GM18499 (cell line): Measurements from ENCODE around the gene ECD.
"Not testable (repeated sequence)": the region's sequence is repeated elsewhere in the genome, so short reads cannot be mapped to it uniquely, and the experiment has no call there.

ENCODE experiments used
- ATAC-seq: cut with Tn5 transposase; IDR thresholded peaks from one replicate; pipeline ENCODE4 v1.9.1; 2021; ENCODE audit warnings: moderate number of reproducible peaks; ENCODE audit not compliant: insufficient read depth, unreplicated experiment

The ECD gene

DNA sequence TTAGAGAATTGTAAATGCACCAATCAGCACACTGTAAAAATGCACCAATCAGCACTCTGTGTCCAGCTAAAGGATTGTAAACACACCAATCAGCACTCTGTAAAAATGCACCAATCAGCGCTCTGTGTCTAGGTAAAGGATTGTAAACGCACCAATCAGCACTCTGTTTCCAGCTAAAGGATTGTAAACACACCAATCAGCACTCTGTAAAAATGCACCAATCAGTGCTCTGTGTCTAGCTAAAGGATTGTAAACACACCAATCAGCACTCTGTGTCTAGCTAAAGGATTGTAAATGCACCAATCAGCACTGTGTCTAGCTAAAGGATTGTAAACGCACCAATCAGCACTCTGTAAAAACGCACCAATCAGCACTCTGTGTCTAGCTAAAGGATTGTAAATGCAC lies 58.6 kb downstream of the ECD start:
- ATAC-seq: not testable (repeated sequence)

GRCh38 chr10:73106301-73106700 lies 61.5 kb downstream of the ECD start:
- ATAC-seq: no peak

- ATAC-seq: no peak
Measured at GRCh38 chr10:73099141-73099540, 68.7 kb downstream of the ECD start.

- peak; percentile 3 for ATAC-seq
Measured at GRCh38 chr10:73097305-73097670, 70.5 kb downstream of the ECD start.

- ATAC-seq: peak; percentile 58
Measured at GRCh38 chr10:73096449-73097304, 71.1 kb downstream of the ECD start, which contains the start of gene P4HA1. TSS of gene P4HA1 (minus strand) at chr10:73096866. CDS start at chr10:73074883, 21,983 bp downstream.

- peak; percentile 26 for ATAC-seq
Measured at GRCh38 chr10:73096041-73096448, 71.8 kb downstream of the ECD start.

DNA sequence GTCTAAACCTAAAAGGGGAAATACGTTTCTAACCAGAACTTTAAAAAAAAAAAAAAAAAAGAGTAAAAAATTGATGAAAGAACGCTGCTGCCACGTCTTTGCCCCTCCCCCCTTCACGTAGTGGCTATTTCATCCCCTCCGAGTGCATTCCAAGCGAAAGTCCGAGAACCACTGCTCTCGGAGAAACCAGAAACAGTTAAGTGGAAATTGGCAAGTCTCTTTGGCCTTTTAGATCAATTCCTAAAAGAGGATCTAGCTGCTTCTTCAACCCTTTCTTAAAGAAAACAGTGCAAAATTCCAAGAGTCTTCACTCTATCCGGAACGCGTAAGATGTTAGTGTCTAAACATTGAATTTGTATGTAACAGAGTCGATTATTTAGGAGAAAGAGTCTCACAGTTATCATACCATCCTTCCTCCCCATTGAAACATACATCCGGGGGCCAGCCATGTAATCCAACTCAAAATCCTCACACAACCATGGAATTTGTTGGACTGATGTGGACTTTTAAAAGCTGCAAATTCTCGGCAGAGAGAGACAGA lies 72.3 kb downstream of the ECD start:
- no peak for ATAC-seq

DNA sequence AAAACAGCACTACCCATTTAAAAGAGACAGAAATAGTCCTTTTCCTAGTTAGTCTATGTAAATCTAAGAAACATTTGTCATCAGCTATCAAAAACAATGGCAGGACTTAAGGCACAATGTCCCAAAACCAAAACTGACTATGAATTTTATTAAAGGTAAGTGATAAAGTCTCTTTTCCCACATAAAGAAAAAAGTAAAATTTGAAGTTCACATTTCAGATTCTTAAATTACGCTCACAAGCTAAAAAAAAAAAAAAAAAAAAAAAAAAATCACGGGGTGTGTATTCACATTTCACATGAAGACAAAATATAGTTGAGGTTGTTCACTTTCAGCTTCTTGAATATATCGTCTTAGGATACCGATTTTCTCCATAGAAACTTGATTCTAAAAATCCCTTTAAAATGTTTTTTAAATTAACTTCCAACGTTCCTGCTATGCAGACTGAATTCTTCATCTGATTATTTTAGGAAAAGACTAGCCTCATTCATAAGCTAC lies 72.8 kb downstream of the ECD start:
- no peak for ATAC-seq

GRCh38 chr10:73093922-73094850 lies 73.6 kb downstream of the ECD start:
- ATAC-seq: no peak

GRCh38 chr10:73092830-73093229 lies 75.0 kb downstream of the ECD start:
- no peak for ATAC-seq

- no peak for ATAC-seq
Measured at GRCh38 chr10:73088304-73088703, 79.5 kb downstream of the ECD start.

DNA sequence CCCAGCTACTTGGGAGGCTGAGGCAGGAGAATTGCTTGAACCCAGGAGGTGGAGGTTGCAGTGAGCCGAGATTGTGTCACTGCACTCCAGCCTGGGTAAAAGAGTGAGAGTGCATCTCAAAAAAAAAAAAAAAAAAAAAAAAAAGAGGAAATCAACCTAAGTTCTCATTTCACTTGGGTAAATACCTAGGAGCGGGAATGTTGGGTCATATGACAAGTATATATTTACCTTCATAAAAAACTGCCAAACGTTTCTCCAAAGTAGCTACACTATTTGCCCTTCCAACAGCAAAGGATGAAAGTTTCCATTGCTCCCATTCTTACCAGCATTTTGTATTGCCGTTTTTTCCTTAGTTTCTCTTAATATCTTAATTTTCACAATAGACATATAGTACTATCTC lies 81.0 kb downstream of the ECD start:
- ATAC-seq: no peak

DNA sequence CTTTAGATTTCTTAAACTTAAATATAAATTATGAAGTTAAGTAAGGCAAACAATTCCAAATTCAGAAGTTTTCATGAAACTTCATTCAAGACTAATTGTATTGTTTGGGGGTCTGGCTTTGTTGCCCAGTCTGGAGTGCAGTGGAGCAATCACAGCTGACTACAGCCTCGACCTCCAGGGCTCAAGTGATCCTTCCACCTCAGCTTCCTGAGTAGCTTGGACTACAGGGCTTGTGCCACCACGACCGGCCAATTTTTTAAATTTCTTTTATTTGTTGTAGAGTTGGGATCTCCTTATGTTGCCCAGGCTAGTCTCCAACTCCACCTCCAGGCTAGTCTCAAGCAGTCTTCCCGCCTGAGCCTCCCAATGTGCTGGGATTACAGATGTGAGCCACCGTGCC lies 83.6 kb downstream of the ECD start:
- ATAC-seq: no peak
